ENCODE data around the gene PTGFRN.

Gene PTGFRN

DNA sequence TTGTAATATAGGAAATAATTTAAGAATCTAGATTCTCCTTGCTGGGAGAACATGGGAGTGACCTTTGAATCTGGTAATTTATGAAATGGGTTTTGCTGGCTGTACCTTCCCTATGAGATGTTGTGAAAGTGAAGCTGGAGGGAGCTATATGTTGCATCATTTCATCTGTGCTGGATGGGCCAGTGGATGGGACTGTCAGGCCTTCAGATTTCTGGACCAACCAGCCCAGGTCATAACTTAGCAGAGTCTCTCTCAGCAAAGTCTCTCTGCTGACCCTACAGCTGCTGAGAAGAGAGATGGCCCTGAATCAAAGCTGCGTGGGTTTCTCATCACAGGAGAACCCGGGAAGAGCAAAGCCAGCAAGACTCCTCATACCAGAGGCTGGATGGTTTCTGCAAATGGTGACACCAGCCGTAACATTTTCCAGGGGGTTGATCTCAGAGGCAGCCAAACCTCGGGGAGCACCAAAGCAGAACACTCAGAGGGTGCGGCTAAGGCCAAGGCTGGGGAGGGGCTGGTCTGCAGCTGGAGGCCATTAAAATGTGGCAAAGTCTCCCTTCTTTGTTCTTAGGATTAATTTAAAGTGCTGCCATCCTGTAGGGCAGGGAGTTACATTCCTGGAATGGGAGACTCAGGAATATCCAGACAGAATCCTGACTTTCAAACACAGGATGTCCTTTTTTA, 18.2 kb upstream of the PTGFRN start:
- no peak for DNase-seq

- no peak for DNase-seq
Observed at GRCh38 chr1:116895073-116895472, 14.6 kb upstream of the PTGFRN start.

DNA sequence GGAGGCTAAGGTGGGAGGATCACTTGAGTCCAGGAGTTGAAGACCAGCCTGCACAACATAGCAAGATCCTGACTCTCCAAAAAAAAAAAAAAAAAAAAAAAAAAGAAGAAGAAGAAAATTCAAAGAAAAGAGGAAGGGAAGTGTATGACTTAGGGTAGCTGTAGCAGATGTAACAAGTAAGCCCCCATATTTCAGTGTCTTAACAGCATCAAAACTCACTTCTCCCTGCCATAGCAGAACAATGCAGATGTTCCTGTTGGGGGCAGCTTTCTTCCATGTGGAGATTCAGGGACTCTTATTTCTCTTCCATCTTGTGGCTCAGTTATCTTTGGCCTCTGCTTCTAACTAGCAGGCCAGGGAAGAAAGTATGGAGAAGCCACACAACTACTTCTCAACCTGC, 10.2 kb upstream of the PTGFRN start:
- DNase-seq: no peak

GRCh38 chr1:116900471-116901365, 9.0 kb upstream of the PTGFRN start:
- no peak for DNase-seq

GRCh38 chr1:116902027-116902426, 7.7 kb upstream of the PTGFRN start:
- no peak for DNase-seq

DNA sequence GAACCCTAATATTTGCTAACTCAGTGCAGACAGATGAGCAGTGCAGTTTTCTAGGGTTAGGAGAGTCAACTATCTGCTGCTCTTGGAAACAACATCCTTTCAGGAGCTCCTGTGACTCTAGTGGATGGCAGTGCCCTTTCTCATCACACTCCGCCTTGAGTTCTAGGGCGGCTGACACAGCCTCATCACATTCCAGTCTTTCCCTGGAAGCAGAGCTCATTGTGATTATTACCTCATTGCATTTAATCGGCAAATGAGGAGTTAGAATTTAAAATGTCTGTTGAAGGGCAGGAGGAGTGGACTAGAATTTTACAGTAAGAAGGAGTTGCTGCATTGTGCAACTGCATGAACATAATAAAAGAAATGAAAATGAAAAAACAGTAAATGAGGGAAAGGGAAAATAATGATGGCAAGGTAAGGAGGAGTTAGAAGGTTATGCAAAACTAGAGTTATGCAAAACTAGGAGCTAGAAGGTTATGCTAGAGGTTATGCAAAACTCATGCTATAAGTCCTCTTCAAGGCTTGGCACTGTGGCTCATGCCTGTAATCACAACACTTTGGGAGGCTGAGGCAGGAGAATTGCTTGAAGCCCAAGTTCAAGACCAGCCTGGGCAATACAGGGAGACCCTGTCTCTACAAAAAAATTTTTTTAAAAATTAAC, 6.9 kb upstream of the PTGFRN start:
- no peak for DNase-seq

DNA sequence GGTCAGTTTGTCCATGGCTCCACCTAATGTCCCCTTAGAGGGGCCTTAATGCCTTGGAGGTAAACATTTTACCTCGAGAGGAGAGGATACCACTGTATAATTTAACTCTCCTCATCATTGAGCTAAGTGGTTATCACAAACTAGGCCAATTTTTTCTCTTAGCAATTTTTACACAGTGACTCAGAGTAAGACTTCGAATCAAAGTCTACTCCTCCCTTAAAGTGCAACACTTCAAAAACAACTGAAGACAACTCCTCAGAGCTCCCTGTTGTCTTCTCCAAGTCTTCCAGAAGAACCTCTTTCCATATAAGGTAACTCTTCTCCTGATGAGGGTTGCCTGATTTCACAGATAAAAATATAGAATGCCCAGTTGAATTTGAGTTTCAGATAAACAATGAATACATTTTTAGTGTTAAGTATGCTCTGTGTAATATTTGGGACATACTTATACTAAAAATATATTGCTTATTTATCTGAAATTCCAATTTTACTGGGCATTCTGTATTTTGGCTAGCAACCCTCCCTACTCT, 4.9 kb upstream of the PTGFRN start:
- no peak for DNase-seq

DNA sequence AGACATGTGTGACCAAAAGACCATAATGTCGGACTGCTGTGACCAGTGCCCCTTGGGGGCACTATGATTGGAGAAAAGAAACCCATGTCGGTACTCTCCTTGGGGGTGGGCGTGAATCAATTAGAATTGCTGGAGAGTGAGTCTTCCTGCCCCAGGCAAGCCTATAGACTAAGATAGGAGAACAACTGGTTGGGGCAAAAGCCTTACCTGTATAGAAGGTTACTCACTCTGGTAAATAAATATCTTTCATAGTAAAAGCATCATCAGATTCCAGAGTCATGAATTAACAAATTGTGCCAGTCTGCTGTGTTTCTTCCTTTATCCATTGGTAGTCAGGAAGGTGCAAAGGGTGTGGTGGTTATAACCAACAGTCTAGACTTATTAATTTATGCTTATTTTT, 2.9 kb upstream of the PTGFRN start:
- no peak for DNase-seq

GRCh38 chr1:116907351-116907750, 2.4 kb upstream of the PTGFRN start:
- no peak for DNase-seq

GRCh38 chr1:116908266-116908665, 1.4 kb upstream of the PTGFRN start:
- no peak for DNase-seq

GRCh38 chr1:116908820-116909511, 750 bp upstream of the PTGFRN start:
- DNase-seq: no peak

DNA sequence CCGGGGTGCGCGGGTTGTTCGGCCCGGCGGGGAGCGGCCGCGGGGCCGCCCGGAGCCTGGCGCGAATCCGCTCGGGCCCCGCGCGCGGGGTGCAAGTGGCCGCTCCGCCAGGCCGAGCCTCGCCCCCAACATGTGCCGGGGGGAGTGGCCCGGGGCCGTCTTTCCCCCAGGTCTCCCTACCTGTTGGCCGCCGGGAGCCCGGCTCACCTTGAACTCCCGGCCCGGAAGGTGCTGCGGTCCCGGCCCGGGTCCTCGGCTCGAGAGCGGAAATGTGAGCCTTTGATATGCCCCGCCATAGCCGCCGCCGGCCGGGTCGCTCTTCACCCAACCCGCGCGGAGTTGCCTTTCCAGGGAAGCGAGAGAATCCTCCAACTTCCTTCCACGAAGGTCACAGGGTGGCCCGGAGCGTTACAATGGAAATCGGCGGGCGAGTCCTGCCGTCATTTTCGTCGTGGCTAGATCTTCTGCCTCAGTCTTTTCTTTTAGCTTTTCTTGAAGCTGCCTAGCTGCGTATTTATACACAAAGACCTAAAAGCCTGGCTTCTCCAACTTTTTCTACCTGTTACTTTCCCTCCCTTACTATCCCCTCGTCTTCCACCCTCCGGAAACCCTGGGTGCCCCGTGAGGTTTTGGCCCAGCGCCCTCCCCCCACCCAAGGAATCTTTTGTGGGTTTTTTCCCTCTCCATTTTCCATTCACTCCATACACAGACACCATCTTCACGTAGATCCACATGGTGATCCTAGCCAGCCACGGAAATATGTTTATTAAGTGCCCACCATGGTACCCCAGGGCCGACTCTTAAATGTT, 867 bp downstream of the PTGFRN start:
- peak in 1 of 2 experiments; percentile 22 for DNase-seq

DNA sequence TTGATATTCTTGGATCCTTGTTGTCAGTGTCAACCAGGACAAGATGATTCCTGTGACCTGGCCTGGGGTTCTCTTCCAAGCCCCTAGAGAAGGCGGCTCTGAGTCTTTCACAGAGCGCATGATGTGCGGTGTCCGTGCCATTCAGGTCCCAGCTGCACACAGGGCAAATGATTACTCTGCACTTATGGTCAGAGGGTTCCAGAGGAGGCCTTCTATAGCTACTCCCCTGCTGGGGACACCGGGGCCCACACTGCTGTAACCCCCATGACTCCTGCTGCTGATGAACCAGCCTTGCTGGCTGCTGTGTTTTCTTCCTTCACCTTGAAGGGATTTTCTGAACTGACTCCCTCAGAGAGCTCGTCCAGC, 1.5 kb downstream of the PTGFRN start:
- DNase-seq: peak in 1 of 2 experiments; percentile 4

GRCh38 chr1:116911779-116912469, 2.2 kb downstream of the PTGFRN start:
- peak in 1 of 2 experiments; percentile 13 for DNase-seq

DNA sequence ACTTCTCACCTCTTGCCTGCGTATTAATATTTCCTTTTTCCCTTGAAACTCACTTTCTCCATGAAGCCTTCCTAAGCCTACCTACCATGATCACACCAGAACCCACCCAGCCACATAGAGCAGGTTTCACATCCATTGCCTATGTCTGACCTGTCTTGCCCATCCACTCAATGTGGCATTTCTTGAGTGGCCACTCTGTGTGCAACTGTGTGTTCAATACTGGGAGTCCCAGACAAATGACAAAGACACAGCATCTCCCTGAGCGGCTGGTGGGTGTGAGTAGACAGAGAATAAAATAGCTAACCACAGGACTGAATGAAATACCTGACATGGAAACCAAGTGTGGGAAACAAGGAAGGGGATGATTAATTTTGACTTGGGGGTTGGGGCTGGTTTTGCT, 3.1 kb downstream of the PTGFRN start:
- no peak for DNase-seq

DNA sequence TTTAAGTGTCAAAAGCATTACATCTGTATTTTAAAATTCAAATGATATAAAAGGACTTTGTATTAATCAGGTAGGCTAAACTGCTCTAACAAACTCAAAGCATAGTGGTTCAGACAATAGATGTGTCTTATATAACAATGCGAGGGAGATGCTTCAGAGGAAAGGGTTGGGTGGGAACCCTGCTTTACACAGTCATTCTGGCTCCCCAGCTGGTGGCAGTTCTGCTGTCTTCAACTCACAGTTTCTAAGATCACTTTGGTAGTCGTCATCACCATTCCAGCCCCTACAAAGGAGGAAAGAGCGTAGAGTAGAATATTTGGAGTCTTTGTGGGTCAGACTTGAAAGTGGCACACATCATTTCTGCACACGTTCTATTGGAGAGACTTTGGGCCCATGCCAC, 4.2 kb downstream of the PTGFRN start:
- DNase-seq: no peak

DNA sequence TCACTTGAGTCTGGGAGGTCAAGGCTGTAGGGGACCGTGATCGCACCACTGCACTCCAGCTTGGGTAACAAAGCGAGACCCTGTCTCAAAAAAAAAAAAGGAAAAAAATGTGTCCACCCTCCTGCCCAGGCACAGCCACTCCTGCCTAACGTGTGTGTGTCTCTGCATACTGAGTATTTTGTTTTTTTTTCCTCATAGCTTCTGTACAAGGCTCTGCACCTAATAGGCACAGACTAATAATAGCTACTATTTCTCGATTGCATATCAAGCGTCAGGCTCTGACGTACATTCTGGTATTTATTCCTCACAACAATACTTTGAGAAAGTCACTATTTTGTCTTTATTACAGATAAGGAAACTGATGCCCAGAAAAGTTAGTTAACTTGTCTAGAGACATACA, 5.0 kb downstream of the PTGFRN start:
- DNase-seq: no peak

GRCh38 chr1:116915086-116915661, 5.5 kb downstream of the PTGFRN start:
- no peak for DNase-seq

DNA sequence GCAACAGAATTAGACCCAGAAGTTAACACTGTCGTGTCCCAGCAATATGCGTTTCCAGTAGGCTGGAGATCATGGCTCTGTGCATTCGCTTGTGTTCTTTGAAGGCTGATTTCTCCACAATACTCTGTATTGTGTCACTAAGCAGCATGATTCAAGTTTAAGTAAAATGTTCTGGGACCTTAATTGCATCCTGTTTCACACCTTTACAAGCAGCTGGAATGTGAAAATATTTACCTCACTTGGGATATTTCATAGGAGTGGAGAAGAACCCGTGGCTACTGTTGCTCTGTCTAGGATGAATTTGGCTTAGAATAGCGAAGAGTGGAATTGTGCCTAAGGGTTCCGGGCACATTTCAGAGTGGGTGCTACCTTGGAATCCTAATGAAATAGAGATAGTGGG, 6.3 kb downstream of the PTGFRN start:
- no peak for DNase-seq

- DNase-seq: no peak
Observed at GRCh38 chr1:116916533-116917445, 7.1 kb downstream of the PTGFRN start.
